NCI-H1048 (cell line): ENCODE data around the gene SMIM24.
A peak's percentile ranks its signal among the peaks of the same experiment; 100 is the strongest.
"Not testable (repeated sequence)": the region's sequence is repeated elsewhere in the genome, so short reads cannot be mapped to it uniquely, and the experiment has no call there.

Experiments used
- DNase-seq: peaks from one replicate; lab custom pipeline; 2025; lab: John Stamatoyannopoulos, UW

SMIM24 gene

GRCh38 chr19:3455960-3456601 lies 24.2 kb downstream of the SMIM24 start:
- DNase-seq: no peak

DNA sequence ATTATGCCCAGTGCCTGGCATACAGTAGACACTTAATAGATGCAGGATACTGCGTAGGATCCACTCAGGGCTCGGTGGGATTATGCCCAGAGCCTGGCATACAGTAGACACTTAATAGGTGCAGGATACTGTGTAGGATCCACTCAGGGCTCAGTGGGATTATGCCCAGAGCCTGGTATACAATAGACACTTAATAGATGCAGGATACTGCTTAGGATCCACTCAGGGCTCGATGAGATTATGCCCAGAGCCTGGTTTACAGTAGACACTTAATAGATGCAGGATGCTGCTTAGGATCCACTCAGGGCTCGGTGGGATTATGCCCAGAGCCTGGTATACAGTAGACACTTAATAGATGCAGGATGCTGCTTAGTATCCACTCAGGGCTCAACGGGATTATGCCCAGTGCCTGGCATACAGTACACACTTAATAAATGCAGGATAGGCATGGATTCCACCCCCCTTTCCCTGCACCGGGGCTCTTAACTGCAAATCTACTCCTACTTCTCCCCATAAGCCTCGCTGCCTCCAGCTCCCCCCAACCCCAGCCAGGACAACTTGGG lies 24.9 kb downstream of the SMIM24 start:
- no peak for DNase-seq

DNA sequence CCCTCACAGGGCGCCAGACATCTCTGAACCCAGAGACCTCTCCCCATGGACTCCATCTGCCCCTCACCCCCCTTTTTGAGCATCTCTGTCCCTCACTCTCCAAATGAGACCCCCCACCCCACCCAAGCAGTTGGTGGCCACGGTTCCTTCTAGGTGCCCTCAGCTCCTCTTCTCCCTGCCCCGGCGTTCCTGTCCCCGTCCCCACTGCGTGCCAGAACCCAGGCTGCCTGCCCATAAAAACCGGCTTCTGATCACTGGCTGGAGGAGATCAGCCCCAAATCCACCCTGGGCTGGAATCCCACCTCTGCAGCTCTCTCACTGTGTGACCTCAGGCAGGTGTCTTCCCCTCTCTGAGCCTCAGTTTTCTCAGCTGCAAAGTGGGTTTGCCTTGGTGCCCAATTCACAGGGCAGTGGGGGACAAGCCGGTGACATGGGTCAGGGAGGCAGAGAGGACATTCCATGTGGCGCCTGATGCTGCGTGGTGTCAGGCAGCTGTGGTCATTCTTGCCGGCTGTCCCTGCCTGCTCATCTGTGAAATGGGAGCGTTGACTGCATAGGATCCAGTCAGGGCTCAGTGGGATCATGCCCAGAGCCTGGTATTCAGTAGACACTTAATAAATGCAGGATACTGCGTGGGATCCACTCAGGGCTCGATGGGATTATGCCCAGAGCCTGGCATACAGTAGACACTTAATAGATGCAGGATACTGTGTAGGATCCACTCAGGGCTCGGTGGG lies 25.5 kb downstream of the SMIM24 start:
- DNase-seq: no peak

- DNase-seq: no peak
Observed at GRCh38 chr19:3453840-3454239, 26.5 kb downstream of the SMIM24 start.

- DNase-seq: not testable (repeated sequence)
Observed at GRCh38 chr19:3452942-3453214, 27.4 kb downstream of the SMIM24 start.

DNA sequence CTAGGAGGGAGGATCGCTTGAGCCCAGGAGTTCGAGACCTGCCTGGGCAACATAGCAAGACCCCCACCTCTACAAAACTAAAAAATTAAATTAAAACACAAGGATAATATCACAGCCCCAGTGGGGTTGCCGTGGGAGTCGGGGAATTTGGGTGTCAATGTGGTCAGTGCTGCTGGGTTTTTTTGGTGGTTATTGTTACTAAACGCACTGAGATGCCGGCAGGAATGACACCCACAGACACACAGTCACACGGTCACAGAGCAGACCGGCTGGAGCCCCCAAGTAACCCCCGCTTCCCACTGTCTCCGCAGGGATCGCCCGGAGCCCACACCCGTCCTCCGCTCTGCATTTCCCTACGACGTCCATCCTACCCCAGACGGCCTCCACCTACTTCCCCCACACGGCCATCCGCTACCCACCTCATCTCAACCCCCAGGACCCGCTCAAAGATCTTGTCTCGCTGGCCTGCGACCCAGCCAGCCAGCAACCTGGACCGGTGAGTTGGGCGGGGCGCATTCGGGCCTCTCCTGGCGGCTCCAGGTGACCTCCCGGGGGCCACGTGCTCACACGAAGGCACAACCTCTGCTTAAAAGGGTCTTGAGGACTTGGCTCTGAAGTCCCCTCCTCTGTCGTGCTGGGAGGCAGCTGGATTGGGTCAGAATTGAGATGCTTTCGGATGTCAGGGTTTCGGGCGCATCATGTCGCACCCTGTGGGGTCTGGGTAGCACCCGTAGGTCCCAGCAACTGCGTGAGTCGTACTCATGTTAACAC lies 28.0 kb downstream of the SMIM24 start:
- DNase-seq: no peak

DNA sequence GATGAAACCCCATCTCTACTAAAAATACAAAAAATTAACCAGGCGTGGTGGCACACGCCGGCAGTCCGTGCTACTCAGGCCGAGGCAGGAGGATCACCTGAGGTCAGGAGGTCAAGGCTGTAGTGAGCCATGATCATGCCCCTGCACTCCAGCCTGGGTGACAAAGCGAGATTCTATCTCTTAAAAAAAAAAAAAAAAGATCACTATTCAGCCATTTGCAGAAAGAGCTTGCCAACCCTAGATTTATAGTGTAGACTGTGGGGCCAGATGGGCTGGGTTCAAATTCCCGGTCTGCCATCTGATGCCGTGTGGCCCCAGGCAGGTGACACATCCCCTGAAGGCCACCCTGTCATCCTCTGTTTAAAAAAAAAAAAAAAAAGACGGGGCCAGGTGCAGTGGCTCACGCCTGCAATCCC lies 28.9 kb downstream of the SMIM24 start:
- no peak for DNase-seq

GRCh38 chr19:3450796-3451411 lies 29.4 kb downstream of the SMIM24 start:
- DNase-seq: no peak

DNA sequence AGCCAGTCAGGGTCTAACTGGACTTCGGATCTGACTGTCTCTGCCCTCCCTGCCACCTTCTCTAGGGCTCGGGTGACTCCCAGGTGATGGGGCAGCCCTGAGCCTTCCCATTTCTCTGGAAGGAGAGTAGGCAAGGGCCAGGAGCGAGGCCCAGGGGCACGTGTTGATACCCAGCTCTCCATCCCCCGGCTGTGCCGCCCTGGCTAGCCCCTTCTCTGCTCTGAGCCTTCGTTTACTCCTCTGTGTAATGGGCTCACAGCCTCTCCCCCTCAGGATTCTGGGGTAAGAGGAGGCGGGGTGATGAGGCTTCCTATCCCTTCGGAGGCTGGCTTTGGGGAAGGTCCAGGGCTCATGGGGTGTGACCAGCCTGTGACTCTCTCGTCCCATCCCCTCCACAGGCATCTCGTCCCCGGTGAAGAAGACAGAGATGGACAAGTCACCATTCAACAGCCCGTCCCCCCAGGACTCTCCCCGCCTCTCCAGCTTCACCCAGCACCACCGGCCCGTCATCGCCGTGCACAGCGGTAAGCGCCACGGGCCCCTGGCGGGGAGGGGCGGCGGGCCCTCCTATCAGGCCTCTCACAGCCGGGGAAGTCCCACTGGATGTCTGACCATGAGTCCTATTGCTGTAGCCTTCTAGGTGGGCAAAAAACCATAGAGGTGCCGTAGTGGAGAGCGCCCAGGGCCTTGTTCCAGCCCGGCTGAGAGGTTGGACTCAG lies 31.6 kb downstream of the SMIM24 start:
- no peak for DNase-seq

DNA sequence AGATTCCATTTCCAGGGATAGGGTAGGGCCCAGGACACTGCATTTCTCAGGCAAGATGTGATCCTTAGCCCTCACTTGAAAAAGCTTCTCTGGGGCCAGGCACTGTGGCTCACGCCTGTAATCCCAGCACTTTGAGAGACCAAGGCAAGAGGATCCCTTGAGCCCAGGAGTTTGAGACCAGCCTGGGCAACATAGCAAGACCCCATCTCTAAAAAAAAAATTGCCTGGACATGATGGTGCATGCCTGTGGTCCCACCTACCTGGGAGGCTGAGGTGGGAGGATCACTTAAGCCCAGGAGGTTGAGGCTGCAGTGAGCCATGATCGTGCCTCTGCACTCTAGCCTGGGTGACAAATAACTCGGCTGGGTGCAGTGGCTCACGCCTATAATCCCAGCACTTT lies 33.7 kb downstream of the SMIM24 start:
- not testable (repeated sequence) for DNase-seq

GRCh38 chr19:3444695-3445234 lies 35.6 kb downstream of the SMIM24 start:
- no peak for DNase-seq

GRCh38 chr19:3443840-3444694 lies 36.3 kb downstream of the SMIM24 start:
- DNase-seq: no peak

DNA sequence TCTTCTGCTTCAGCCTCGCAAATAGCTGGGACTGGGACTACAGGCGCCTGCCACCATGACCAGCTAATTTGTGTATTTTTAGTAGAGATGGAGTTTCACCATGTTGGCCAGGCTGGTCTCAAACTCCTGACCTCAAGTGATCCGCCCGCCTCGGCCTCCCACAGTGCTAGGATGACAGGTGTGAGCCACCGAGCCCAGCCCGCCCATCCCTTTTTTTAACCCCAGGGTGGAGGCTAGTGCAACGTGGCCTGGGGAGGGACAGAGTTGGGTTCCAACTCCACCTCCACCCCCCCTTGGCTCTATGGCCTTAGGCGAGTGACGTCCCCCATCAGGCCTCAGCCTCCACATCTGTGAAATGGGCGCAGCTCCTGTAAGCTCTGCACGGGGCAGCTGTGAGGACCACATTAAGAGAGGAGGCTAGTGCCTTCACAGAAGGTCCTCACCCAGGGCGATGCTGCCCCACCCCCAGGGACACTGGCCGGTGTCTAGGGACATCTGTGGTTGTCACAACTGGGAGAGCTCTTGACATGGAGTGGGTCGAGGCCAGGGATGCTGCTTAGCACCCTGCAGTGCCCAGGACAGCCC lies 37.7 kb downstream of the SMIM24 start:
- no peak for DNase-seq

DNA sequence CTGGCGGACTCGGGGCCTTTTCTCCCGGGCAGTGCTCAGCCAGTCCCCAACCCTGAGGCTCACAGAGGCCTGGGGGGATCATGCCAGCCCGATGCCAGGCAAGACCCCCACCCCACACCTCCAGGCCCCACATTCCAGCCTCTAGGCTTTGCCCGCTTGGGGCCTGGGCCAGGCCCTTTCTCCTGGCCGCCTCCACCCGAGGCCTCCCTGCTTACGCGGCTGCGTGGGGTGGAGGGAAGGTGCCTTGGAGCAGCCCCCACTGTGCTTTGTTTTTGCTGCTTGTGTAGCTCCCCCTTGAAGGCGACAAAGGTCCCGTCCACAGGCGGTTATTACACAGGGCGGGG lies 38.4 kb downstream of the SMIM24 start:
- DNase-seq: no peak

DNA sequence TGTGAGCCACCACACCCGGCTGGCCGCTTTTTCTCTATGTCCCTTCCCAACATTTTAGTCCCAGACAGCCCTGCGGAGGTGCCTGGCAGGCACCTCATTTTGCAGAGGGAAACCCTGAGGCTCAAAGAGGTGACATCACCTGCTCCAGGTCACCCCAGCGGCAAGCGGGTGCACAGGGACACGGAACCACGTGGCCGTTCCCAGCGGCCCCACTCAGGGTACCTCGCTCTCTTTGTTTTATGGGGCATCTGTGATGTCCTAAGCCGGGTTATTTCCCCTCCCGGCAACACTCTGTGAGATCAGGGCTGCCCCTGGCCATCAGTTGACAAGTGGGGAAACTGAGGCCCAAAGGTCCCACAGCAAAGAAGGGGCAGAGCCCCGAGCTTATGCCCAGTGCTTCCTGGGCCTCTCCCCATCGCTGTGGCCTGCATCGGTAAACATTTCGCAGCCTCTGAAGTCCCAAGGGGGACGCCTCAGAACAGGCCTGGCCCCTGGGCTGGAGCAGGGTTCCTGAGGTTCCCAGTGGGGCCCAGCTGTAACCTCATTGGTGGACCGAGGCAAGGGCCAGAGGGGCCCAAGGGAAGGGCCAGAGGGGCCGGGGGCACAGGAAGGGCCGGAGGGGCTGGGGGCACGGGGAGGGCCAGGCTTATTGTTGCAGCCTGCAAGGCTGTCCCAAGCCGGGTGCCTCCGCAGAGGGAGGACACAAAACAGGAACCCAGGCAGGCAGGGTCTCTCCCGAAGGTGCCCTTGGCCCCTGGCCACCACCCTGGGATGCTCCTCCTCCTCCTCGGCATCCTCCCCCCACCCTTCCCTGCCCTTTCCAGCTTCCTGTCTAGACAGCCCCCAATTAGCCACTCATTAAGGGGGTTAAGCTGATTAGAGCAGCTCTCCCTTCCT lies 39.0 kb downstream of the SMIM24 start:
- no peak for DNase-seq

DNA sequence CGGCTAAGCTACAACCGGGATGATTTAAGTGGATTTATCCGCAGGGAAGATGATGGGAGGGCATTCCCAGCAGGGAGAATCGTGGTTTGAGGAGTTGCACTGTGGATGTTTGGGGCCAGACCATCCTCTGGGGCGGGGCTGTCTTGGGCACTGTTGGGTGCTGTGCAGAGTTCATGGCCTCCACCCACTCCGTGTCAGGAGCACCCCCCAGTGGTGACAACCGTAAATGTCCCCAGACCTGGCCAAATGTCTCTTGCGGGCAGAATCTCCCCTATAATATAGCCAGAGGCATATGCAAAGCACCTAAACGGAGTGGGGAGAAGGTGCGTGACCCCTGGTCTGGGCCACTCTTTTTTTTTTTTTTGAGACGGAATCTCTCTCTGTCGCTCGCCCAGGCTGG lies 40.2 kb downstream of the SMIM24 start:
- DNase-seq: no peak

DNA sequence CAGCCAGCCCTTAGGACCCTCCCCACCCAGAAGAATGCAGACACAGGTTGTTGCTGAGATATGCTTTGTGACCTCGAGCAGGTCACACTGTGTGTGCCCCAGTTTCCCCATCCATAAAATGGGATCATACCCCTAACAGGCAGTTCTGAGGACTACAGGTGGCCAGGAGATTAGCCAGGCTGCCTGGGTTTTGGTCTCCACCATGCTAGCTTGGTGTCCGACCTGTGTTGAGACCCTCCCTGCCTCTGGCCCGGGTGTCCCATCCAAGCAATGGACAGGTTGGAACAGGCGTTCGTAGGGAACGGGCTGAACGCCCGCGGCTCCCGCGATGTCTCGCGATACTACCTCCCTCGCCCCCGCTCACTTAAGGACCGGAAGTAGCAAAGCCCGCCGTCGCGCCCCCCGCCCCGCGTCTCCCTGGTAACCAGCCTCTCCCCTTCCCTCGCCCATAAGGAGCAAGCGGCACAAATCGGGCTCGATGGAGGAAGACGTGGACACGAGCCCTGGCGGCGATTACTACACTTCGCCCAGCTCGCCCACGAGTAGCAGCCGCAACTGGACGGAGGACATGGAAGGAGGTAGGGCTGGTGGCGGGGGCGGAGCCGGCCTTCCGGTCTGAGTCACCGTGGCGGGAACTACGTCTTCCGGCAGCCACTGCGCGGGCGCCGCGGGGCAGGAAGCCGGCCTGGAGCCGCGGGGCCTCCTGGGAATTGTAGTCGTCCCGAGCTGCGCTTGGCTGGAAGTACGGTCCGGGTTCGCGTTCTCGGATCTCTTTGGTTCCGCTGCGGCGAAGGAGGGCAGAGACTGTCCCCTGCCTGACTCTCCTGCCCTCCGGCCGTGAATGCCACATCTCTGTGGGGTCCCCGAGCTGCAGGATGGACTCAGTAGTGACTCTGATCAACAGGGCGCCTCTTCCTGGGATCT lies 45.4 kb downstream of the SMIM24 start:
- DNase-seq: peak; percentile 71
